ENCODE measurements around the gene RBM7.

RBM7 gene

GRCh38 chr11:114416441-114416961, 16.0 kb downstream of the RBM7 start:
- Histone ChIP-seq H3K9me3 (ENCODE audit: insufficient read depth, low read length) (no peaks in the 10 kb centered on the region; the same call in 1 of the 2 replicates), H3K36me3 (ENCODE audit: insufficient read depth, insufficient read length, low read length) (no peaks in the 10 kb centered on the region), H3K4me1 (ENCODE audit: insufficient read depth, insufficient read length) (no peaks in the 10 kb centered on the region), H3K27me3 (ENCODE audit: insufficient read depth, insufficient read length) (no peaks in the 10 kb centered on the region), H3K4me3 (ENCODE audit: insufficient read length, low read depth) (no peak overlapping the region), H3K9ac (ENCODE audit: insufficient read length, low read depth) (no peak overlapping the region)
- DNase-seq (ENCODE audit: low read depth, low spot score), result no peak
- no peak for TF ChIP-seq SUZ12 (IDR thresholded peaks at IDR 0.05; ENCODE audit: extremely low read depth, insufficient read depth, insufficient read length)
- TF ChIP-seq YY1 (IDR thresholded peaks at IDR 0.05; ENCODE audit: insufficient read depth, insufficient read length), result no peak
- no peak for TF ChIP-seq ZNF274 (IDR thresholded peaks at IDR 0.05; ENCODE audit: low read depth, low read length)

GRCh38 chr11:114426280-114426679, 25.8 kb downstream of the RBM7 start:
- DNase-seq (ENCODE audit: low read depth, low spot score), result no peak
- H3K36me3 ChIP-seq (ENCODE audit: insufficient read depth, insufficient read length, low read length), result no peaks in the 10 kb centered on the region
- H3K9ac ChIP-seq (ENCODE audit: insufficient read length, low read depth), result no peak overlapping the region
- TF ChIP-seq YY1 (IDR thresholded peaks at IDR 0.05; ENCODE audit: insufficient read depth, insufficient read length), result no peak
- TF ChIP-seq SUZ12 (IDR thresholded peaks at IDR 0.05; ENCODE audit: extremely low read depth, insufficient read depth, insufficient read length), result no peak
- TF ChIP-seq ZNF274 (IDR thresholded peaks at IDR 0.05; ENCODE audit: low read depth, low read length), result no peak
- no peaks in the 10 kb centered on the region for H3K27me3 ChIP-seq (ENCODE audit: insufficient read depth, insufficient read length)
- no peak overlapping the region for H3K4me3 ChIP-seq (ENCODE audit: insufficient read length, low read depth)
- no peaks in the 10 kb centered on the region for H3K4me1 ChIP-seq (ENCODE audit: insufficient read depth, insufficient read length)
- H3K9me3 ChIP-seq (ENCODE audit: insufficient read depth, low read length), result 0 out of 2 replicates have a peak, but pooled peaks cover 10% of the 10 kb centered on the region

GRCh38 chr11:114430290-114430689, 29.8 kb downstream of the RBM7 start:
- H3K36me3 ChIP-seq (ENCODE audit: insufficient read depth, insufficient read length, low read length), result no peaks in the 10 kb centered on the region
- H3K4me1 ChIP-seq (ENCODE audit: insufficient read depth, insufficient read length), result no peaks in the 10 kb centered on the region
- H3K9me3 ChIP-seq (ENCODE audit: insufficient read depth, low read length), result 0 out of 2 replicates have a peak, but pooled peaks cover 10% of the 10 kb centered on the region
- TF ChIP-seq YY1 (IDR thresholded peaks at IDR 0.05; ENCODE audit: insufficient read depth, insufficient read length), result no peak
- TF ChIP-seq ZNF274 (IDR thresholded peaks at IDR 0.05; ENCODE audit: low read depth, low read length), result no peak
- TF ChIP-seq SUZ12 (IDR thresholded peaks at IDR 0.05; ENCODE audit: extremely low read depth, insufficient read depth, insufficient read length), result no peak
- H3K27me3 ChIP-seq (ENCODE audit: insufficient read depth, insufficient read length), result no peaks in the 10 kb centered on the region
- H3K9ac ChIP-seq (ENCODE audit: insufficient read length, low read depth), result no peak overlapping the region
- no peak overlapping the region for H3K4me3 ChIP-seq (ENCODE audit: insufficient read length, low read depth)
- DNase-seq (ENCODE audit: low read depth, low spot score), result no peak

- Histone ChIP-seq H3K9me3 (ENCODE audit: insufficient read depth, low read length) (0 out of 2 replicates have a peak, but pooled peaks cover 10% of the 10 kb centered on the region), H3K4me3 (ENCODE audit: insufficient read length, low read depth) (no peak overlapping the region), H3K9ac (ENCODE audit: insufficient read length, low read depth) (no peak overlapping the region), H3K4me1 (ENCODE audit: insufficient read depth, insufficient read length) (no peaks in the 10 kb centered on the region), H3K27me3 (ENCODE audit: insufficient read depth, insufficient read length) (no peaks in the 10 kb centered on the region), H3K36me3 (ENCODE audit: insufficient read depth, insufficient read length, low read length) (no peaks in the 10 kb centered on the region)
- TF ChIP-seq ZNF274 (IDR thresholded peaks at IDR 0.05; ENCODE audit: low read depth, low read length) (no peak), YY1 (IDR thresholded peaks at IDR 0.05; ENCODE audit: insufficient read depth, insufficient read length) (no peak), SUZ12 (IDR thresholded peaks at IDR 0.05; ENCODE audit: extremely low read depth, insufficient read depth, insufficient read length) (no peak)
- DNase-seq (ENCODE audit: low read depth, low spot score), result no peak
Observed at GRCh38 chr11:114432893-114433292, 32.4 kb downstream of the RBM7 start.

GRCh38 chr11:114433376-114433775, 32.9 kb downstream of the RBM7 start:
- Histone ChIP-seq H3K27me3 (ENCODE audit: insufficient read depth, insufficient read length) (no peaks in the 10 kb centered on the region), H3K4me1 (ENCODE audit: insufficient read depth, insufficient read length) (no peaks in the 10 kb centered on the region), H3K36me3 (ENCODE audit: insufficient read depth, insufficient read length, low read length) (no peaks in the 10 kb centered on the region), H3K9me3 (ENCODE audit: insufficient read depth, low read length) (0 out of 2 replicates have a peak, but pooled peaks cover 10% of the 10 kb centered on the region), H3K4me3 (ENCODE audit: insufficient read length, low read depth) (no peak overlapping the region), H3K9ac (ENCODE audit: insufficient read length, low read depth) (no peak overlapping the region)
- DNase-seq (ENCODE audit: low read depth, low spot score), result no peak
- no peak for TF ChIP-seq ZNF274 (IDR thresholded peaks at IDR 0.05; ENCODE audit: low read depth, low read length)
- TF ChIP-seq YY1 (IDR thresholded peaks at IDR 0.05; ENCODE audit: insufficient read depth, insufficient read length), result no peak
- TF ChIP-seq SUZ12 (IDR thresholded peaks at IDR 0.05; ENCODE audit: extremely low read depth, insufficient read depth, insufficient read length), result no peak

GRCh38 chr11:114438303-114438702, 37.8 kb downstream of the RBM7 start:
- Histone ChIP-seq H3K4me3 (ENCODE audit: insufficient read length, low read depth) (no peak overlapping the region), H3K4me1 (ENCODE audit: insufficient read depth, insufficient read length) (no peaks in the 10 kb centered on the region), H3K9ac (ENCODE audit: insufficient read length, low read depth) (no peak overlapping the region), H3K9me3 (ENCODE audit: insufficient read depth, low read length) (no peaks in the 10 kb centered on the region), H3K27me3 (ENCODE audit: insufficient read depth, insufficient read length) (no peaks in the 10 kb centered on the region), H3K36me3 (ENCODE audit: insufficient read depth, insufficient read length, low read length) (peaks cover 24% of the 10 kb centered on the region)
- peak; percentile 56 for DNase-seq (ENCODE audit: low read depth, low spot score)
- TF ChIP-seq SUZ12 (IDR thresholded peaks at IDR 0.05; ENCODE audit: extremely low read depth, insufficient read depth, insufficient read length), result no peak
- TF ChIP-seq YY1 (IDR thresholded peaks at IDR 0.05; ENCODE audit: insufficient read depth, insufficient read length), result no peak
- TF ChIP-seq ZNF274 (IDR thresholded peaks at IDR 0.05; ENCODE audit: low read depth, low read length), result no peak

- peaks cover 36% of the 10 kb centered on the region for H3K36me3 ChIP-seq (ENCODE audit: insufficient read depth, insufficient read length, low read length)
Observed at GRCh38 chr11:114439229-114440120, 39.0 kb downstream of the RBM7 start, which contains the start of gene REXO2. REXO2 (plus strand) TSS chr11:114439467; CDS start chr11:114439529, 62 bp downstream.

More at GRCh38 chr11:114439229-114440120, 39.0 kb downstream of the RBM7 start, which contains the start of gene REXO2:
- Histone ChIP-seq H3K27me3 (ENCODE audit: insufficient read depth, insufficient read length) (no peaks in the 10 kb centered on the region), H3K9me3 (ENCODE audit: insufficient read depth, low read length) (no peaks in the 10 kb centered on the region), H3K4me3 (ENCODE audit: insufficient read length, low read depth) (peak within 1 kb of the TSS; percentile 96), H3K4me1 (ENCODE audit: insufficient read depth, insufficient read length) (no peaks in the 10 kb centered on the region), H3K9ac (ENCODE audit: insufficient read length, low read depth) (peak within 1 kb of the TSS; percentile 97)
- DNase-seq (ENCODE audit: low read depth, low spot score), result peak; percentile 85
- TF ChIP-seq YY1 (IDR thresholded peaks at IDR 0.05; ENCODE audit: insufficient read depth, insufficient read length) (no peak), ZNF274 (IDR thresholded peaks at IDR 0.05; ENCODE audit: low read depth, low read length) (no peak), SUZ12 (IDR thresholded peaks at IDR 0.05; ENCODE audit: extremely low read depth, insufficient read depth, insufficient read length) (no peak)

Data from NT2/D1 (cell line).